ENCODE results near the gene TMEM86A.
"Not testable (repeated sequence)": the region's sequence is repeated elsewhere in the genome, so short reads cannot be mapped to it uniquely, and the experiment has no call there.

The TMEM86A gene, protein sequence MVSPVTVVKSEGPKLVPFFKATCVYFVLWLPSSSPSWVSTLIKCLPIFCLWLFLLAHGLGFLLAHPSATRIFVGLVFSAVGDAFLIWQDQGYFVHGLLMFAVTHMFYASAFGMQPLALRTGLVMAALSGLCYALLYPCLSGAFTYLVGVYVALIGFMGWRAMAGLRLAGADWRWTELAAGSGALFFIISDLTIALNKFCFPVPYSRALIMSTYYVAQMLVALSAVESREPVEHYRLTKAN

DNA sequence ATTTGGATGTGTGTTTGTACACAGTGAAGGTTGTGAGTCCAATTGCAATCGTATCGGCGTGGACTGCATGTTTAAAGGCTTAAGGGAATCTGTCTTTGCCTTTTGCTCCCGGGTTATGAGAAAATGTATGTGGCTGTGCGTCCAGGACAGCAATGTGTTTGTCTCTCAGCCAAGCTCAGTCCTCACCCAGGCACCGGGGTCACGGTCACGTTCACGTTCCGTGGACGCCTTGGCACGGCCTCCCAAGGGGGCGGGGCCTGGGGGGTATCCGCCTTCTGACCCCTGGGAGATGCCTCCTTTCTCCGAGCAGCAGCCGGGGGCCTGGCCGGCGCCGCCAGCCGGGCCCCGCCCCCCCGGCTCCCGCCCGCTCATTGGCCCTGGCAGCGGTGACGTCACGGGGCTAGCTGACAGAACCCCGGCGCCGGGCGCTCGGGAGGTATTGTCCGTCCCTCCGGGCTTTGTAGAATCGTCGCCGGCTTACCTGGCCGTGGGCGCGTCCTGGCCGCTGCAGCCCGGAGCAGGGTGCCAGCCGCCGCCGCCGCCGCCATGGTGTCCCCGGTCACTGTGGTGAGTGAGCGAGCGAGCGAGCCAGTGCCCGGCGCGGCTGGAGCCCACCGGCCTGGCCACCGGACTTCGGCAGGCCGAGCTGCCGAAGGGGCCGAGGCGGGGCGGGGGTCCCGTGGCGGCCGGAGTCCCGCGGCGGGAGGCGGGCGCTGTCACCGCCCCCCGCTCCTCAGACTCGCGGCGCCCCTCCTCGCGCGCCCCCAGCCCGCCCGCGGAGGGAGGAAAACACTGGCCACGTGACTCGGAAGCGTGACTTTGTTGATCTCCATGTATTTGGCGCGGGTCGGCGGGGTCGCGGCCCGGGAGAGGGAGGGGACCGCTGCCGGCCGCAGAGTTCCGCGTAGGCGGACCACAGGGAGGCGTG is at the start of gene TMEM86A:
Gene TMEM86A (plus strand): TSS at position 439 of the 928 bp plus-strand sequence. CDS start 108 bp downstream, at position 547.
- peak; percentile 82 for DNase-seq (ENCODE audit: low spot score)

DNA sequence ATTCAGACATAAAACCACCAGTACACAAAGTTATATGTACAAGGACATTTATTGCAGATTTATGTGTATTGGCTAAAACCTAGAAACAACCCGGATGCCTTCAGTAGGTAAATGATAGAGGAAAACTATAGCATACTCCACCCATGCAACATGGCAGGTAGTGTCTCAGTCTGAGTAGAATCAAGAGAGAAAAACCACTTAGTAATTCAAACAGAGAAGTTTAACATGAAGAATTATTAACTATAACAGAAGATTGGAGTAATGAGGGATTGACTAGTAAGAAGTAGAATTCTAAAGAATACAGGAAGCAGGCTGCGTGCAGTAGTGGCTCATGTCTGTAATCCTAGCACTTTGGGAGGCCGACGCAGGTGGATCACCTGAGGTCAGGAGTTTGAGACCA is 48.2 kb upstream of the TMEM86A start:
- no peak for DNase-seq (ENCODE audit: low spot score)

DNA sequence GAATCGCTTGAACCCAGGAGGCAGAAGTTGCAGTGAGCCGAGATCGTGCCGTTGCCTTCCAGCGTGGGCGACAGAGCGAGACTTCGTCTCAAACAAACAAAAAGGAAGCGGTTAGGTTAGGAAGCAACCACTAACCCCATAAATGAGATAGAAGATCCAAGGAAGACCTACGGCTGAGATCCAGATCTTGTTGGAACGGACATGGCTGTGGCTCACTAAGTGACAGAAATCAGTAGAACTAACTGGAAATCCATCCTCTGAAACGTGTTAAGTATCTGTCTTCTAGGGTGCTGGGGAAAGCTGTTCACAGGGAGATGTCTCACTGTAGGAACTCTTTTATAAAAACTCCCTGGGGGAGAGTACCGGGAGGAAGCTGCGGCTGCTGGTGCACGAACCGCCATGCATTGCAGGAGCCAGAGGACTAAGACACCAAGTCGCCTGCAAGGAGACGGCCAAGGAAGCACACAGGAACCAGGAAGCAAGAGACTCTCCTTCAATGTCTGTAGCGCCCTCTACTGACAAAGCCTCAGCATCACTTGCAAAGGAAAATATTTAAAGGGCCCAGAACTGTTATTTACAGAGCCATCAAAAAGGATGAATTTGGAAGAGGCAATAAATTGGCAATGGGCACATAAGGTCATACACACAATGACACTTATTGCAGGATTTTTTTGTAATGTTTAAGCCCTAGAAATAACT is 47.6 kb upstream of the TMEM86A start:
- peak; percentile 81 for DNase-seq (ENCODE audit: low spot score)

DNA sequence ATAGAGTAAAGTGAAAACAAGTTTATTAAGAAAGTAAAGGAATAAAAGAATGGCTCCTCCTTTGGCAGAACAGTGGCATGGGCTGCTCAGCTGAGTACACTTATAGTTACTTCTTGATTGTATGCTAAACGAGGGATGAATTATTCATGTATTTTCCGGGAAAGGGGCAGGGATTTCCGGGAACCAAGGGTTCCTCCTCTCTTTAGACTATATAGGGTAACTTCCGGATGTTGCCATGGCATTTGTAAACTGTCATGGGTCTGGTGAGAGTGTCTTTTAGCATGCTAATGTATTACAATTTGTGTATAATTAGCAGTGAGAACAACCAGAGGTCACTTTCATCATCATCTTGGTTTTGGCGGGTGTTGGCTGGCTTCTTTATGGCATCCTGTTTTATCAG is 40.9 kb upstream of the TMEM86A start:
- no peak for DNase-seq (ENCODE audit: low spot score)

DNA sequence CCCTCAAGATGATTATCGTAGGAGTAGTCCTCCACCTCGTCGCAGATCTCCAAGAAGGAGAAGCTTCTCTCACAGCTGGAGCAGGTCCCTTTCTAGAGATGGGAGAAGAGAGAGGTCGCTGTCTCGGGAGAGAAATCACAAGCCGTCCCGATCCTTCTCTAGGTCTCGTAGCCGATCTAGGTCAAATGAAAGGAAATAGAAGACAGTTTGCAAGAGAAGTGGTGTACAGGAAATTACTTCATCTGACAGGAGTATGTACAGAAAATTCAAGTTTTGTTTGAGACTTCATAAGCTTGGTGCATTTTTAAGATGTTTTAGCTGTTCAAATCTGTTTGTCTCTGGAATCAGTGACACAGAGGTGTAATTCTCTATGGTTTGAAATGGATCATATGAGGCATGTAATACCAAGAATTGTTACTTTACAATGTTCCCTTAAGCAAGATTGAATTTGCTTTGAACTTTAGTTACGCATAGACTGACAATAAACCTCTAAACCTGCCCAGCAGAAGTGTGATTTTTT is 33.2 kb upstream of the TMEM86A start:
- DNase-seq (ENCODE audit: low spot score) = not testable (repeated sequence)

DNA sequence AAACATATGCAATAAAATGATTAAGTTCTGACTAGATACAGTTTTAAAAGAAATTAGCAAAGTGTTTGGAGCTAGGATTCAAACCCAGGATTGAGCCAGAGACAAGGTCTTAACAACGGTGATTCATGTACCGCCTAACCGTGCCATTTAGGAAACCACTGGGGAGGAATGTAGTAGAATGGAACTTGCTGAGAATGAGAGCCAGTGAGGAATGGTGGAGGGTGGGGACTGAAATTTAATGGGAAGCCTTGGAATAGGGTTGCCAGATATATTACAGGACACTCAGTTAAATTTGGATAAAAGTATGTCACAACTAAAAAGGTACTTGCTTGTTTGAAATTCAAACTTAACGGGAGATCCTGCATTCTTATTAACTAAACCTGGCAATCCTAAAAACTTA is 30.4 kb upstream of the TMEM86A start:
- DNase-seq (ENCODE audit: low spot score) = no peak

- DNase-seq (ENCODE audit: low spot score) = peak; percentile 40
These were observed 29.4 kb upstream of the TMEM86A start for GRCh38 chr11:18669219-18669596.

GRCh38 chr11:18669711-18670110 is 28.9 kb upstream of the TMEM86A start:
- DNase-seq (ENCODE audit: low spot score) = no peak

DNA sequence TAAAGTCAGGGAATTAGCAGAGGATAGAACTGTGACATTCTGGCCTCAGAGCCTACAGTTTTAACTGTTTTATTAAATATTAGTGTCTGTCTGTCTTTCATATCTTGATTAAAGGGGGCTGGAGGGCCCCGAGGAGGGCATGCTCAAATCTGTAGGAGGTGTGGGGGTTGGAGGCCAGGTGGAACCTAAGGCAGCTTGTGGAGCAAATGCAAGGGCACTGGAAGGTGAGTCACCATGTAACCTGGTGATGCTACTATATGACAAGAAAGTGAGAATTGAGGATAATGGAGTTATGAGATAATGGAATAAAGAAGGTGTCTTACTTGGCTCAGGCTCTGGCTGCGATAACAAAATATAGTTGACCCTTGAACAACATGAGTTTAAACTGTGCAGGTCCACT is 27.3 kb upstream of the TMEM86A start:
- DNase-seq (ENCODE audit: low spot score) = no peak

DNA sequence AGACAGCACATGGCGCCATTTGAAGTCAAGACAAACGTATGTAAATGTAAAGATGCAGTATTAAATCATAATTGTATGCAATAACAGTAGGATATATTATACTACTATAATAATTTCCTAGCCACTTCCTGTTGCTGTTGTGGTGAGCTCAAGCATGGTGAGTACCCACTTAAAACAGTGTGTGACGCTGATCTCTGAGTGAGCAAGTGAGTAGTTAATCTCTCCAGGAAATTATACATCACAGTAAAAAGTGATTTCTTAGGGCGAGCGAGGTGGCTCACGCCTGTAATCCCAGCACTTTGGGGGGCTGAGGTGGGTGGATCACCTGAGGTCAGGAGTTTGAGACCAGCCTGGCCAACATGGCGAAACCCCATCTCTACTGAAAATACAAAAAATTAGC is 26.4 kb upstream of the TMEM86A start:
- peak; percentile 64 for DNase-seq (ENCODE audit: low spot score)

DNA sequence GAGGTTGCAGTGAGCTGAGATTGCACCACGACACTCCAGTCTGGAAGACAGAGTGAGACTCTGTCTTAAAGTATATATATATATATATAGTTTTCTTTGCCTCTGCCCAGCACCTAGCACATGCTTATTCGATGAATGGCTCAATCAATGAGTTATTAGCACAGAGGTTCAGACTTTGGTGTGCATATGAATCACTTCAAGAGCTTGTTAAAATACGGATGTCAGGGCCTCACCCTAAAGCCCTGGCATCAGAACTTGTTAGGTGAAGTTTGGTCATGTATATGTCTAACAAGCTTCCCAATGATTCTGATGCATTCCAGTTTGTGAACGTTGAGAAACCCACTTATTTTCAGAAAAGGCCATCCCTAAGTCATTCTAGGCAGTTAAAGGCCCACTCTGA is 21.8 kb upstream of the TMEM86A start:
- DNase-seq (ENCODE audit: low spot score) = no peak

GRCh38 chr11:18677560-18677959 is 21.0 kb upstream of the TMEM86A start:
- DNase-seq (ENCODE audit: low spot score) = no peak

- not testable (repeated sequence) for DNase-seq (ENCODE audit: low spot score)
These were observed 16.6 kb upstream of the TMEM86A start for GRCh38 chr11:18681949-18682348.

GRCh38 chr11:18682466-18682865 is 16.1 kb upstream of the TMEM86A start:
- no peak for DNase-seq (ENCODE audit: low spot score)

- DNase-seq (ENCODE audit: low spot score) = no peak
These were observed 14.3 kb upstream of the TMEM86A start for GRCh38 chr11:18684267-18684666.

DNA sequence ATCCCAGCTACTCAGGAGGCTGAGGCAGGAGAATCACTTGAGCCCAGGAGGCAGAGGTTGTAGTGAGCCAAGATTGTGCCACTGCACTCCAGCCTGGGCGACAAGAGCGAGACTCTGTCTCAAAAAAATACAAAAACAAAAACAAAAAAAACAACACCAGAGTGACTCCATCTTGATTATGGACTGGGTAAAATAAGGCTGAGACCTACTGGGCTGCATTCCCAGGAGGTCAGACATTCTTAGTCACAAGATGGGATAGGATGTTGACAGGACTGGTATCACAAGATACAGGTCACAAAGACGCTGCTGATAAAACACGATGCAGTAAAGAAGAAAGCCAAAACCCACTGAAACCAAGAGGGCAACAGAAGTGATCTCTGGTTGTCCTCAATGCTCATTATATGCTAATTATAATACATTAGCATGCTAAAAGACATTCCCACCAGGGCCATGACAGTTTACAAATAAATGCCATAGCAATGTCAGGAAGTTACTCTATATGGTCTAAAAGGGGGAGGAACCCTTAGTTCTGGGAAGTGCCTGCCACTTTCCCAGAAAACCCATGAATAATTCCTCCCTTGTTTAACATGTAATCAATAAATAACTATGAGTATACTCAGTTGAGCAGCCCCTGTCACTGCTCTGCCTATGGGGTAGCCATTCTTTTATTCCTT is 7.0 kb upstream of the TMEM86A start:
- not testable (repeated sequence) for DNase-seq (ENCODE audit: low spot score)

DNA sequence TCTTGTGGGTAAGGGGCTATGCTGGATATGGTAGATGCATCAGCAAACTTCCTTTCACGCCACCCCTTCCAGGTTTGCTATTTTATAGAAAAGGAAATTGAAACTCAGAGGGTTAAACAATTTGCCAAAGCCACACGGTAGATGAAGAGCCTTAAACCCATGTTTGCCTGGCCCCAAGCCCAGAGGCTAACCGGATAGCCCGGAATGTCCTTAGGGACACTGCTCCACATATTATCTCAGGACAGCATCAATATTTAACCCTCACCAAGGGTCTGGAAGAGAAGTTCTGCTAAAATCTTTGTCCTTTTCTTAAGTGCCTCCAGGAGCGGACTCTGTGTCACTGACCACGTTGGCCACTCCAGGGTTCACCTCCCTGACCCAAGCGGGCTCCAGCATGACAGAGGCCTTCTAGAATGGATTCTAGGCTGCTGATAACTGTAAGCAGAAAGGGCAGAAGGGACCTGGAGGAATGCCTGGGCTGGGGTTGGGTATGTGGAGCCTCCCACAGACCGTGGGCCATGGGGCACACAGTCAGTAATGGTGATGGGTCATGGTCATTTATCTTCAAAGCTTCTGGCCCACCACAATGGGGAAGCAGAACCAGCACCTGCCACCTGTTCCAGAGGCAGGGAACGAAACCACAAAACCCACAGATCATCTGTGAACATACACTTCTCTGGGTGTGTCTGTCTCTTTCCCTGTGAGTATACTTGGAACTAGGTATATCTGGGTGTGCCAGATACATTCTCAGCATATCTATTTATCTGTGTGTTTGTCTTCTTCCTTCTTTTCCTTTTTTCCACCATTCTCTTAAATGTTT is 5.4 kb upstream of the TMEM86A start:
- no peak for DNase-seq (ENCODE audit: low spot score)

GRCh38 chr11:18696638-18697225 is 1.8 kb upstream of the TMEM86A start:
- DNase-seq (ENCODE audit: low spot score) = no peak

DNA sequence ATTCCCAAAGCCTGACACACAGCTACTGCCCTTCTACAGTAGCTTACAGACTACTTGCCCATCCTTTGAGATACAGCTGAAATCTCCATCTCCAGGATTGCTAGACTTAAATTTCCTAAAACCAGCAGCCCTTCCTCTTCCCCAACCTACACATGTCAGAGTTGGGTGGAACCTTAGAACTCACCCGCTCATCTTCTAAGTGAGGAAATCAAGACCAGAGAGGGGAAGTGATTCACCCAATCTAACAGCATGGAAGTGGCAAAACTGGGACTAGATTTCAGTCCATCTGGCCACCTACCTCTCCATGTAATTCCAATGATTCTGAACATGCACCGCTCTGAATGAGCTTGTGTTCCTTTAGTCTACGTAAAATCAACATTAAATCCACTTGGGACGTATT is 1.0 kb upstream of the TMEM86A start:
- no peak for DNase-seq (ENCODE audit: low spot score)

GRCh38 chr11:18699269-18699596 is 654 bp downstream of the TMEM86A start:
- no peak for DNase-seq (ENCODE audit: low spot score)

DNA sequence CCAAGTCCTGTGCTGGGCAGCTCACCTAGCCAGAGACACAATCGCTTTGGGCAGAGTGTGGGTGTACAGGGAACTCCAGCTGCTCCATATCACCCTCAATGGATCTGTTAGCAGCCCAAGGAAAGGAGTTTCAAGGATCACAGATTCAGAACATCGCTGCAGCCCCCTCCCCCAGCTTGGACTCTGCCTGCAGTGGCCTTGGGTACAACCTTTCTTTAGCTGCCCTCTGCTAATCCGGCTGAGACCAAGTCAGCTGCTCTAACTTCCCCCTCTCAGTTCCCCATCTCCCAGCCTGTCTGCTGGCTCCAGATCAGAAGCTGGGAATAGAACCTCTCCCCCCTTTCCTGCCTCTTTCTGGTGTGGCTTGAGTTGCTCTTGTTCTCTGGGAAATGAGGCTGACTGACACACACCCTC is 1.3 kb downstream of the TMEM86A start:
- no peak for DNase-seq (ENCODE audit: low spot score)

Data from RKO (cell line).